HG03175 (cell line): ENCODE measurements around the gene SMARCA2.
A peak's percentile ranks its signal among the peaks of the same experiment; 100 is the strongest.

Experiments
- ATAC-seq: cut with Tn5 transposase; IDR thresholded peaks from one replicate; pipeline ENCODE4 v1.9.1; 2021; ENCODE audit warnings: mild to moderate bottlenecking, moderate library complexity; ENCODE audit not compliant: unreplicated experiment

SMARCA2 gene

DNA sequence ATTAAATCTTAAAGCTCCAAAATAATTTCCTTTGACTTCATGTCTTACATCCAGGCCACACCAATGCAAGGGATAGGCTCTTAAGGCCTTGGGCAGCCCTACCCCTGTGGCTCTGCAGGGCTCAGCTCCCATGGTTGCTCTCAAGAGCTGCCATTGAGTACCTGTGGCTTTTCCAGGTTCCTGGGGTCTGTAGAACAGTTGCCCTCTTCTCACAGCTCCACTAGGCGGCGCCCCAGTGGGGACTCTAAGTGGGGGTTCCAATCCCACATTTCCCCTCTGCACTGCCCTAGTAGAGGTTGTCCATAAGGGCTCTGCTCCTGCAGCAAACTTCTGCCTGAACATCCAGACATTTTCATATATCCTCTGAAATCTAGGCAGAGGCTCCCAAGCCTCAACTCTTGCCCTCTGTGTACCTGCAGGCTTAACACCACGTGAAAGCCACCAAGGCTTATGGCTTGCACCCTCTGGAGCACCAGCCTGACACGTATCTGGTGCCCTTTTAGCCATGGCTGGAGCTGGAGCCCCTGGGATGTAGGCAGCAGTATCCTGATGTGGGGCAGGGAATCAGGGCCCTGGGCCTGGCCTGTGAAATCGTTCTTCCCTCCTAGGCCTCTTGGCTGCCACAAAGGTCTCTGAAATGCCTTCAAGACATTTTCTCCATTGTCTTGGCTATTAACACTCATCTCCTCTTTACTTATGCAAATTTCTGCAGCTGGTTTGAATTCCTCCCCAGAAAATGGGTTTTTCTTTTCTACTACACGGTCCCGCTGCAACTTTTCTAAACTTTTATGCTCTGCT is 185.1 kb downstream of the SMARCA2 start:
- no peak for ATAC-seq

DNA sequence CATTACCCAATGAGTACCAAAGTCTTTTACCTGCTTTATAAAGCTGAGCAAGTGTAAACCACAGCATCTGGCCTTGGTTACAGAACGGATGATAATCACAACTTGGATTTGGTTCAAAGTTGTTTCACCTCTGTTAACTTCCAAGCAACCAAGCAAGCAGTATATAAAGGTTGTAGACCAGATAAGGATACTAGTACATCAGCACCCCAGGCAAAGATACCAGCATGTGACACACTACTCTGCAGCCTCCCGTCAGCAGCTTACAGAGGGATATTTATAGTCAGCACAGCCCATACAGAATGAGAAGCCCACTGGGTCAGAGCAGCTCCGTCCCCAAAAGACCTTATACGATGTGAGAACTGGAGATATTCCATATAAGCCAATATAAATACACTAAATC is 193.3 kb downstream of the SMARCA2 start:
- ATAC-seq = no peak

DNA sequence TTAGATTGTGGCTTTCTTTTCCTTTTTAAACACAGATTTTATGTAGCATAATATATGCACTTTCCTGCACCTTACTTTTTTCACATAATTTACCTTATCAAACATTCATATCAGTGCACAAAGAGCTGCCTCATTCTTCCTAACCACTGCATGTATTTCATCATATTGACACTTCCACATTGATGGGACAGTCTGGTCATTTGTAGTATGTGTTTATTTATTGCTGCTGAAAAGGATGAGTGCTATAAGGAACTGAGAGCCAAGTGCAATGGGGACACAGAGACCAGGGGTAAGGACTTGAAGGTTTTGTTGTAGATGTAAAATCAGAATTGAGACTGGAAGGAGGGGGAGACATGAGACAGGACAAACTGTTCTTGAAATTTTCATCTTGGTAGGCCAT is 193.8 kb downstream of the SMARCA2 start:
- no peak for ATAC-seq

DNA sequence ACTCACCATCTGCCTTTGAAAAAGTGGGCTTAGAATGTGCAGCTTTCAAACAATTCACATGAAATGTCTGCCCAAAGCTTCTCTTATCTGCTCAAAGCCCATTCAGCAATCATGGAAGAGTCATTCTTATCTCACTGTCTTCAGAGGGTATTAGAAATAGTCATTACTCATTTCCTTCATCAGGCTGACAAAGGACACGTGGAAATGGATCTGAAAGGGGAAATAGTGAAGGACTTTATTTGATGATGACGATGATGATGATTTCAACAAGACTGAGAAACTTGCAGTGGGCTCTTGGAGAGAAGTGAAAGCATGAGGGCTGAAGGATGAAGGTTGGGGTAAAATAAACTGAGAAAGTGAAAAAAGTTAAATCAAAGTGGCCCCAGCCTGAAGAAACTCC is 194.3 kb downstream of the SMARCA2 start:
- ATAC-seq = no peak

DNA sequence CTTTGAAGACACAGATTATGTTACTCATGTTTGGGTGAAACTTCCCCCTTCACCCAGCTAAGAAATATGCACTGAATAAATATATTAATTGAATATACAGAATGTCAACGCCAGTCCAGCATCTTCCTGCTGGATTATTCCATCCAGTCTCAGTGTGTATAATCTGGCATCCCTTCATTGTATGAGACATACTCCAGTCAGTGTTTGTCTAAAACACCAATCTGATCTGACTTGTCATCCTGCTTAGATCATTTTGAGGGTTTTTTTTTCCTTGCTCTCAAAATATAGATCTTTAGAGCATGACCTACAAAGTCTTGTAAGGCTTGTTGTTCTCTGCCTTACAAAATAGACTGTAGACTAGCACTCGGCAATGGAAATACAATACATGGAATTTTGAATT is 195.1 kb downstream of the SMARCA2 start:
- ATAC-seq = no peak

DNA sequence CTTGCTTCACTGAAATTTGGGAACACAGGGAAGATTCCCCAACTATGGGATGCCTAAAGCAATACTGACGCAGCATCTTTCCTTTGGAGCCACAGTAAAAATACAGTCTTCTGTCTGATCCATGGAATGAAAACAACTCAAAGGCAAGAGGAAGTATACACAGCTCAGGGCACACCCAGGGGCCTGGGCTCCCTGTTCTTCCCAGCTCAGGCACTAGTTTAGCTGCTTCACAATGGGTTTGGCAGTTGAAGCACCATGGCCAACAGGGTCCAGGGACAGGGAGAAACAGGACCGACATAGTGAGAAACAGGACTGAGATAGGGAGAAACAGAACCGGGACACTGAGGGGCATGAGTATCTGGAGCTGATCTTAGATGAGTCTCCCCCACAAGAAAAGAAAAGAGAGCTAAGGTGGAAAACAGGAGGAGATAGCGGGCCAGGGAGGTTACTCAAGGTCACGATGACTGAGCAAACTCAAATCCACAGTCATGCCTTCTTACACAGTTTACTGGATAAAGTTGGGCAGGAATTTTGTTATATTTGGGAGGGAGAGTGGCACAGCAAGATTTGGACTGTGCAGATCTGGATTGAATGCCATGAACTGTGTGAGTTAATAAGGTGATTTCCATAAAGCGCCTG is 198.8 kb downstream of the SMARCA2 start:
- no peak for ATAC-seq

DNA sequence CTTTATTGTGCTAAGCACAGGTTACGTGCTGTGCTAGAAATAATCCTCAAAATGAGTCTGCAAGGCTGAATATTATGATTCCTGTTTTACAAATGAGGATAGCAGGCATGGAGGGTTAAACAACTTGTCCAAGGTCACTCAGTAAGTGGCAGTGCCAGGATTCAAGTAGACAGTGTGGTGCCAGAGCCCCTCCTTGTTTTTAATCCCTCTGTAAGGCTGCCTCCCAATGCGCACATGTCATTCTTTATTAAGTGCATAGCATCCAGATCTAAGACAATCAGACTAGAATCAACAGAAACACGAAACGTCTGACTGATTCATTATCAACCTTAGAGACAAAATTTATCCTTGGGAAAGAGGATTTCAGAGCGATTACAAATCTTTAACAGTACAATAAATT is 199.6 kb downstream of the SMARCA2 start:
- no peak for ATAC-seq

DNA sequence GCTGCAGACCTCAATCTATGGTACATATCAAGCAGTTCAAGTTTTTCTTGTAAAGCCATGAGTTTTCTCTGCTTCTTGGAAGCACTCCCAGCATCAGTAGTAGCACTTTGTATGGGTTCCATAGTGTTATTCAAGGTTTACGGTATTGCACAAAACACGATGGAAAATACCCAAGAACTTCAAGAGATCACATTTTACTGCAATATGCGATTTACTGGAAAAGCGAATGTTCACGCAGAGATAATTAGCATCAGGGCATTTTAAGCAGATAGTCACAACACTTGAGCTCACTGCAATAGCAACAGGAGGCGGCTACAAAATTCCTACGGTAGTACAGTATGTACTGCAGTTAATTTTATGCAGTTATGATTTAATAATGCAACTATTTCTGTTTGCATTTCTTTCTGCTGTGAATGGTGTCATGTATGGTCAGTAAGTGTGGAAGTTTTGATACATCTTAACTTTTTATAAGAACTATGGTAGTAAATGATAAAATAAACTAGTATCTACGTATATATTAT is 200.8 kb downstream of the SMARCA2 start:
- ATAC-seq = no peak

DNA sequence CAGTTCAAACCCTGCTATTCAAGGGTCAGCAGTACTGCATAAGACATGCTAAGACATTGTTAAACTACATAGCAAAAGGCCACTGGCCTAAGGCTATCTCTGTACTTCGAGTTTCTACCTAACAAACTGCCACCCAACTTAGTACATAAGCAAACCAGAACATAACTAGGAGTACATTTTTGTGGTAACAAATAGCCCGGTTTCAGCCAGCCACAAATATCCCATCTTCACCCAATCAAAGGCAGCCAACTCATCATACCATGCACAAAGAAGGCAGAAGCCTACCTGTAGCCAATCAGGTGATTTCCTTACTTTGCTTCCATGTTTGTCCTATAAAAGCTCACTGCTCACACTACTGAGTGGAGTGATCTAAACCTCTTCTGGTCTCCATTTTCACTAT is 201.4 kb downstream of the SMARCA2 start:
- ATAC-seq = no peak

DNA sequence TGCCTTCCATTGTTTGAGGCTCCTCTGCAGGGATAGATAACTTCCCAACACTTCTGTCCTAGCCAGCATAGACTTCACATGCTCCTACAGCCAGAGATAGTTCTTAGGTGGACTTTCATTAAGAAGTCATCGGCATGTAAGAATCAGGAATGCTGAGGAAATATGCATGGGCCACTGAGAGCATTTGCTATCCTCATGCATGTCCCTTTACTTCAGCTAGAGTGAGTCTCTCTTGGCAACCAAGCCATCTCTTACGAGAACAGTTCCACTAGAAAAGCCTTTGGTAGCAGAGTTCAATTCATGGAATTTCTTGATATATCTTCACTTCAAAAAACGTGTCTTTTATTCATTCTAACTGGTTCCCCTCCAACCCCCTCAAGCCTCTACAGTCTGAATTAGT is 202.4 kb downstream of the SMARCA2 start:
- no peak for ATAC-seq

DNA sequence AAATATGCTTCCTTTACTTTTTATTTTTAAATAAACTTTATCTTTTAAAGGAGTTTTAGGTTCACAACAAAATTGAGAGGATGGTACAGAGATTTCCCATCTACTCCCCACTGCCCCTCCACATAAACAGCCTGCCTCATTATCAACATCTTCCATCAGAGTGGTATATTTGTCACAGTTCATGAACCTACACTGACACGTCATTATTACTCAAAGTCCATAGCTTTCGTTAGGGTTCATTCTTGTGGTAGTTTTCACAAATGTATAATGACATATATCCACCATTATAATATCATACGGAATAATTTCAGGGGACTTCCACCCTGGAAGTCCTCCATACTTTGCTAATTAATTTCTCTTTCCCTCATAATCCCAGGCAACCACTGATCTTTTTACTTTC is 204.9 kb downstream of the SMARCA2 start:
- ATAC-seq = no peak

DNA sequence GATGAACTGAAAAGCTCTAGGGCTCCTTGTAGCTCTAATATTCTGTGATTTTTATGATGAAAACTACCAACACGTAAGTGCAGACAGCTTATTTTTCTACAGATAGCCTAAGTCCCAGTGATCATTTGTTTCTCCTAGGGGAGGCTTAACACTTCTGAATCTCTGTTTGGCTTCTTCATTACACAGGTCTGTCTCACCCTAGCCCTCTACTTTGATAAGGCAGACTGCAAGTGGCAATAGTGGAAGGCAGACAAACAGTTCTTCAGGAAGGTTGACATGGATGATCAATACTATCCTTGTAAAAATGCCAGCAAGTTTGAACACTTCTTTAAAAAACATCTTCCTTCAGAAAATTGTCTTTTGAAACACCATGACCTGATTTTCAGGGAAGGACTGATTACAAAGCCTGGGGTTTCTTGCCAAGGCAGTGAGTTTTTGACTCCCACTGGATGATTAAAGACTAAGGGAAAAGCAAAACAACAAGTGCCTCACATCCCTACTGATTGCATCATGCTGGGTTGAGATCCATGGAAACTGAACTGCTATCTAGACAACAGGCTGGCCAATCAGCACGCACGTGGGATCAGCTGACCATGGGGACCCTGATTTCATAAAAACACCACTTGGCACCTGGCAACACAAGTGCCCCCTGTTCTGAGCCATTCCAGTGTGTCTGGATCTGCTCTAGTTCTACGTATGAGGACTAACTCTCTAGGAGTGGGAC is 212.2 kb downstream of the SMARCA2 start:
- no peak for ATAC-seq

DNA sequence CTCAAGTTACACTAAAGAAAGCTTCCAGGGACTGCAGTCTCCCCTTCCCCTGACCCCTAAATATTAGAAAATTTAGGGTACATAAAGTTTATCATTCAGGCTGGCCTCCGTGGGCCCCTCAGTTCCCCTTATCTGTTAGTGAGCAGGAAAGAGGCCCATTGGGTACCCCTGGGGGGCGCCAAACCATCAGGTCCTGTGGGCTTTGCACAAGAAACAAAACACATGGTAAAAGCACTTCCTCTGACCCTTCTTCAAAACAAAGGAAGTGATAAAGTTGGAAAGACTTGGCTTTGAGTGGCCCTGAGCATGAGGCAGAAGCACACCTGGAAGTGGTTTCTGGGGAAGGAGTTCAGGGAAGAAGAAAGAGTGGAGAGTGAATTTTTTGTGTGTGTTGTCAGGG is 213.0 kb downstream of the SMARCA2 start:
- ATAC-seq = no peak

DNA sequence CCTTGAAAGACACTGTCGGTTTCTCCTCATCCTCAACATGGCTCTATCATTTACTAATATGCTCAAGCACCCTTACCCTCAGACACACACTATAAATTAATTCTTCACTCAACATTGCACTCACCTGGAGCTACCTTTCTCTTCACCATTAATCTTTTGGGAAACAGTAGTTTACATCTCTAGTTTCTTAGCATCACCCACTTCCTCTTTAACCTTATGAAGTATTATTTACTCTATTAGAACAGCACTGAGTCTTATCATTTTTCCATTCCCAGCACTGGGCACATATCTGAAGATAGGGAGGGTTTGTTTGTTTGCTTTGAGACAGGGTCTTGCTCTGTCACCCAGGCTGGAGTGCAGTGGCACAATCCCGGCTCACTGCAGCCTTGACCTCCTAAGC is 213.5 kb downstream of the SMARCA2 start:
- peak; percentile 23 for ATAC-seq

DNA sequence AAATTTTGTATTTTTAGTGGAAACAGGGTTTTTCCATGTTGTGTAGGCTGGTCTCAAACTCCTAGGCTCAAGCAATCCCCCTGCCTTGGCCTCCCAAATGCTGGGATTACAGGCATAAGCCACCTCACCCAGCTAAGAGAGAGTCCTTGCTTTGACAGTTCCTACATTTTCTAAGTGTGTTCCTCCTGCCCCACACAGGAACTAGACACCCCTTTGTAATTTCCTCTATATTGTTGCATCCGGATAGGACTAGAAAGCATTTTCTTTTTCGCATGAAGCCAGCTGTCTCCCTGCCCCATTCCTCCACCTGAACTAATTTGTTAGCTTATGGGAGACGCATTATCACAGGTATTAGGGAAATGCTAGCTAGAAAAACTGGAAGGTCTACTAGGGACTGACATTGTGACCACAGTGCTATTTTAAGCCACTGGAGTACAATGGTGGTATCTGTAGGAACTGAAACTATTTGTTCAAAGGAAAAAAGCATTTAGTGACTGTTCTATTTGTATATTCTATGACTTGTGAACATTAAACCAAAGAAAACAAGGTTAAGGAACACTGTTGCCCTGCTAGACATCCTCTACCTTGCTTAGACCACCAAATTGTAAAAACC is 214.1 kb downstream of the SMARCA2 start:
- peak; percentile 68 for ATAC-seq

DNA sequence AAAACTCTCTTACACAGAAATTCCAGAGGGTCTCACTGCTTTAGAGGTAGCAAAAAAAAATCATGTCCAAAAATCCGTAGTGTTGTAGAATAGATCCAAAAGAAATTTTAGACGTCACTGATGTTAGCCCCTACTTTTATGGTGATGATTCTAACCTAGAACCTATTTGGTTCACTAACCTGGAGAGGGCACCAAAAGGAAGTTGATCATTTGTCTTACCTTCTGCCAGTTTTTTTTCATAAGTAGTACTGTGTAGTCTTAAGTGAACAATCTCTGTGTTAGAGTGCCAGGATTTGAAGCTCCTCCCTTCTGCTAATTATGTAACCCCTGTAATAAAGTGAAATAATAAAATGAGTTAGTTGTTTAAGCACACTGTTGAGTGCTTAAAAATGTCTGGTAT is 215.2 kb downstream of the SMARCA2 start:
- no peak for ATAC-seq

DNA sequence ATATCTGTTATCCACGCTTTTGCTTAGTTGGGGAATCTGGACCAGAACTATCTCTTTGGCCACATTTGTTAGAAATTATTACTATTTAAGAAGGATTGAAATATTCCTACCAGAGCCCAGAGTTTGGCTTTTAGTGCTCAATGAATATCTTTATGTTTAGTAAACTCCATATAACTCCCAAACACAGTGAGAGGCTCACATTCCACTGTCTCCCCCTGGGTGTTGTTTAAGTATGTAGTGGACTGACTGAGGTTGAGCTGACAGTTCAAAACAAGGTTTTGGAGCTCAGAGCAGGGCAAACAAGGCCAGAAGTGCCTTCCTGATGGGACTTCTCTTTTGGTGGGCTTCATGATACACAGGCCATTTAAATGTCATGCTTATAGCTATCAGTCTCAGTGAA is 216.0 kb downstream of the SMARCA2 start:
- no peak for ATAC-seq

DNA sequence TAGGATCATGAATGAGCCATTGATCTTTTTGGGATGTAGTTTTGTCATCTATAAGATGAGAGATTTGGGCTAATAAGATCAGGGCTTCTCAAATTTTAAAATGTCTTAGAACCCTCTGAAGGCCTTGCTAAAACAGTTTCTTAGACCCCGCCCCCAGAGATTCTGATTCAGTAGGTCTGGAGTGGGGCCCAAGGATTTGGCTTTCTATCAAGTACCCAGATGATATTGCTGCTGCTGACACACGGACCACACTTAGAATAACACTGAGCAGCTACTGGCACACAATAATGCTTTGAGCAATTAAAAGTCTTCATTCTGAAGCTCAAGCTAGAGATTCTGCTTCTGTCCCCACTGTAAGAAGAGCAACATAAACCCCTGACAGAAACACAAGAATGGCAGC is 216.7 kb downstream of the SMARCA2 start:
- ATAC-seq = no peak

DNA sequence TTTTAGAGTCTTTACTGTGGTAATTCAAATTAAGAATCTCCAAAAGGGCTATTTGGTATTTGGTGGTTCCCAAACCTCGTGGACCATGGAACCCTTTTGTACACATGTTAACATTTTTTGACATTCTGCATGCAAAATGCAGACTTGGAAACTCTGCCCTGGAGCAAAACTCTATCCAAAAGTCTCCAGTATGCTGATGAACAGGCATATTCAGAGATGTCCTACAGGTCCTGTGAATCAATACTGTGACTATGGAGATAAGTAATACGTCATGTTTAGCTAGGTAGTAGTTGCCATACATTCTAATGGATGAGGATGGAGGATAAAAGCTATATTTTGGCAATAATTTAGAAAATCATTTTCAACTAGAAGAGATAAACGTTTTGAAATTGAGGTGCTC is 218.1 kb downstream of the SMARCA2 start:
- ATAC-seq = no peak

DNA sequence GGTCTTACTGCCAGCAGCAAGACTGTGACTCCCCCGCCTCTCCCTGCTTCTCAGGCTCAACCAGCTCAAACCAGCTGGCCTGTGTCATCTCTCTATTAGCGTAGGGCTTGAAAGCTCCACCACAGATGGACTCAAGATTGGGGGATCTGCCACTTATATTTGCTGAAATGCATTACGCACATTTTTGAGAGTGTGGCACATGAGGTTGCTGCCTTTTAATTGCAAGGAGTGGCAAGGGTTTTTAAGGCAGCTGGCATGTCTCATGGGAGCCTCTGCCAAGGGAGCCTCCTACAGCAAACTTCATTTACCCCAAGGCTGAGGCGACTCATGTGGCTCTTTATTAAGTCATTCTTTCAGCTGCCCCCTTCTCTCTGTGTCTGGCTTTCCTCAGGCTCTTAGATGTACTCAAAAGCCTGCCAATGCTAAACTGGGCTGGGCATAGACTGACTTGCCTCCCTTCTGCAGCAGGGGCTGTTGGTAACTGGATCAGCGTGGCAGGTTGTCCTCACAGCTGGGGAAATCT is 219.3 kb downstream of the SMARCA2 start:
- ATAC-seq = no peak

DNA sequence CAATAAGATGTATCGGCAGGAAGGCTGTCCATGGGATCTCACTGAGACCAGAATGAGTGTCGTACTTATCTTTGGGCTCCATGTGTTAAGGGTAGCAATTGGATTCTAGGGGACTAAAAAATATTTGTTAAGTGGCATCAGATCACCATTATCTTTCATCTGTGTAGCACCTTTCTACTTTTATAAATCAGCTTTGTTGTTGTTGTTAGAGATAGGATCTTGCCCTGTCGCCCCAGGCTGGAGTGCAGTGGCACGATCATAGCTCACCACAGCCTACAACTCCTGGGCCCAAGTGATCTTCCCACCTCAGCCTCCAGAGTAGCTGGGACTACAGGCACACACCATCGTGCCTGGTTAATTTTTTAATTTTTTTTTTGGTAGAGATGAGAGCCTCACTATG is 220.5 kb downstream of the SMARCA2 start:
- ATAC-seq = no peak
